ENCODE data around the gene CLOCK. TPM values are rescaled to one million over a fixed set of nuclear protein-coding genes. Genes with fewer than 3 reads are reported as not detected.

The CLOCK gene
- total RNA-seq, 2 experiments from 2014 or later = 10.9 to 12.0 TPM

DNA sequence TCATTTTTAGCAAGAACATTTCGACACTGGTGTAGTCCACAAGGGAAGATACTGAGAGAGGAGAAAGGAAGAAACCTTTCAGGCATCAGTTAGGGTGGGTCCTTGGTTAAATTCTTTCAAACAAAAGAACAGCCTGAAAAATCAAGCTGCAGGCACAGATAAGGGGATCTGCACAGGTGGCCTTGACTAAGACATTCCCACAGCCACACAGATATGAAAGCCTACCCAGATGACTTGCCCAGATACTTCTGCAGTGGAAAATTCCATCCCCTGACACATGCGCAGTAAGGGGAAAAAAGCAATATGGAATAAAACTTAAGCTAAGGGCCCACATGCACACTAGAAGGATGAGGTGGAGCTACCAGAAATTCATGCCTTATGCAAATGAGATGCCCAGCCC lies 159.9 kb downstream of the CLOCK start:
- H3K36me3 Mint-ChIP-seq = no peaks in the 10 kb centered on the region
- DNase-seq = no peak
- H3K4me1 Mint-ChIP-seq (ENCODE audit: low read depth) = peaks cover 7% of the 10 kb centered on the region
- H3K27me3 Mint-ChIP-seq = no peaks in the 10 kb centered on the region
- CTCF ChIA-PET = no interaction called here
- H3K9me3 Mint-ChIP-seq = no peaks in the 10 kb centered on the region
- POLR2A ChIA-PET = interaction anchor here (0.9 kb wide), 1 partner anchor 9 kb away, joined by 4 read pairs; the partner anchor contains the start of gene TMEM165
- H3K4me3 Mint-ChIP-seq = no peak overlapping the region
- H3K27ac Mint-ChIP-seq = no peak overlapping the region
- intact Hi-C loops (cut with micrococcal nuclease) = no loop called here

GRCh38 chr4:55386073-55386472 lies 160.6 kb downstream of the CLOCK start:
- no peaks in the 10 kb centered on the region for H3K9me3 Mint-ChIP-seq
- H3K4me3 Mint-ChIP-seq = no peak overlapping the region
- no peak overlapping the region for H3K27ac Mint-ChIP-seq
- no peak for DNase-seq
- ChIA-PET POLR2A (interaction anchor here (0.9 kb wide), 1 partner anchor 9 kb away, joined by 3 read pairs; no protein-coding TSS in a partner anchor), CTCF (interaction anchor here (0.7 kb wide), 1 partner anchor 9 kb away, joined by 5 read pairs; no protein-coding TSS in a partner anchor)
- no peaks in the 10 kb centered on the region for H3K27me3 Mint-ChIP-seq
- peaks cover 7% of the 10 kb centered on the region for H3K4me1 Mint-ChIP-seq (ENCODE audit: low read depth)
- intact Hi-C loops (cut with micrococcal nuclease) = no loop called here
- H3K36me3 Mint-ChIP-seq = no peaks in the 10 kb centered on the region

- Mint-ChIP-seq H3K36me3 (no peaks in the 10 kb centered on the region), H3K4me3 (no peak overlapping the region), H3K27ac (no peak overlapping the region), H3K4me1 (ENCODE audit: low read depth) (peaks cover 7% of the 10 kb centered on the region), H3K9me3 (no peaks in the 10 kb centered on the region), H3K27me3 (no peaks in the 10 kb centered on the region)
- ChIA-PET POLR2A (no interaction called here), CTCF (interaction anchor here (0.6 to 1.3 kb wide), 2 partner anchors 10 to 40 kb away, joined by 5 to 6 read pairs; partner anchors contain the start of genes SRD5A3 and TMEM165)
- intact Hi-C loops (cut with micrococcal nuclease) = no loop called here
- DNase-seq = peak; percentile 13
Measured at GRCh38 chr4:55385201-55385649, 161.5 kb downstream of the CLOCK start.

DNA sequence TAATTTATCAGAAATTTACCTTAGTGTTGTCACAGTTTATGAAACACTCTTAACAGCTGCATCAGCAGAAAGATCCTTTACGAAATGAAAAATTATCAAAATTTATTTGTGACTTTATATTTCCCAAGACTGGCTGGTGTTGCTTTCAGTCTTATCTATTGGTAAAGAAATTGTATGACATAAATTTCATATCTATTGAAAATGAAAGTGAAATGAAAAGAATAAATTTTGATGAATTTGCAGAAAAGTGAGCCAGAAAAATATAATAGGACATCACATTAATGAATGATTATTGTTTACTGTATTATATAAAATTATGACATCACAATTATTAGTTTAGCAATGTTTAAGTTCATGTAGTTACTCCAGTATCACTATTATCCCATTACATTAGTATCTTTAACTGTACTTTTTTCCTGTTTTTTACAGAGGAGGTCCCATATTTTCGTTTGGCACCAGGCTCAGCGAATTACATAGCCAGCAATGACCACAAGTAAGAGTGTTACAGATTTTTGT lies 164.2 kb downstream of the CLOCK start:
- Mint-ChIP-seq H3K27ac (no peak overlapping the region), H3K4me1 (ENCODE audit: low read depth) (peaks cover 7% of the 10 kb centered on the region), H3K4me3 (no peak overlapping the region), H3K9me3 (no peaks in the 10 kb centered on the region), H3K36me3 (no peaks in the 10 kb centered on the region), H3K27me3 (no peaks in the 10 kb centered on the region)
- intact Hi-C loops (cut with micrococcal nuclease) = no loop called here
- no peak for DNase-seq
- CTCF ChIA-PET = no interaction called here
- POLR2A ChIA-PET = no interaction called here

GRCh38 chr4:55381502-55381901 lies 165.2 kb downstream of the CLOCK start:
- H3K27me3 Mint-ChIP-seq = no peaks in the 10 kb centered on the region
- H3K4me1 Mint-ChIP-seq (ENCODE audit: low read depth) = peaks cover 5% of the 10 kb centered on the region
- H3K9me3 Mint-ChIP-seq = no peaks in the 10 kb centered on the region
- no peak for DNase-seq
- H3K36me3 Mint-ChIP-seq = no peaks in the 10 kb centered on the region
- no peak overlapping the region for H3K4me3 Mint-ChIP-seq
- ChIA-PET CTCF (no interaction called here), POLR2A (no interaction called here)
- no peak overlapping the region for H3K27ac Mint-ChIP-seq
- intact Hi-C loops (cut with micrococcal nuclease) = no loop called here

DNA sequence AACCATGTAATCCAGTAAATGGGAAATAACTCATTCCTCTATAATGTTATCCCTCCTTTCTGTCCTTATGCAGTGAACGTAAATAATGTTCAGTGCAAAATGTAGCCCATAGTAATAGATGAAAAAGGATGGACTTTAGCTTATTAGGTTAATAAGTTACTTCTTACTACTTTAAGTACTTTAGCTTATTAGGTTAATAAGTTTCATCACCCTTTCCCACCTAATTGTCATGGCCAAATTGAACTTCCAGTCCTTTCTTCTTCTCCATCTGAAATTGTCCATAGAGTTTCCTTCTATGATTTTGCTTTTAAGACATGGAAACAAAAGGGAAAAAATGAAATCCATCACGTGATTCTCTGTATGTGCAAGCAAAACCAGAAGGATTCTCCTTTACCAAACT lies 166.1 kb downstream of the CLOCK start:
- no peaks in the 10 kb centered on the region for H3K27me3 Mint-ChIP-seq
- no peak for DNase-seq
- intact Hi-C loops (cut with micrococcal nuclease) = no loop called here
- H3K4me1 Mint-ChIP-seq (ENCODE audit: low read depth) = peaks cover 4% of the 10 kb centered on the region
- ChIA-PET POLR2A (no interaction called here), CTCF (no interaction called here)
- H3K9me3 Mint-ChIP-seq = no peaks in the 10 kb centered on the region
- H3K36me3 Mint-ChIP-seq = no peaks in the 10 kb centered on the region
- H3K4me3 Mint-ChIP-seq = no peak overlapping the region
- H3K27ac Mint-ChIP-seq = no peak overlapping the region

DNA sequence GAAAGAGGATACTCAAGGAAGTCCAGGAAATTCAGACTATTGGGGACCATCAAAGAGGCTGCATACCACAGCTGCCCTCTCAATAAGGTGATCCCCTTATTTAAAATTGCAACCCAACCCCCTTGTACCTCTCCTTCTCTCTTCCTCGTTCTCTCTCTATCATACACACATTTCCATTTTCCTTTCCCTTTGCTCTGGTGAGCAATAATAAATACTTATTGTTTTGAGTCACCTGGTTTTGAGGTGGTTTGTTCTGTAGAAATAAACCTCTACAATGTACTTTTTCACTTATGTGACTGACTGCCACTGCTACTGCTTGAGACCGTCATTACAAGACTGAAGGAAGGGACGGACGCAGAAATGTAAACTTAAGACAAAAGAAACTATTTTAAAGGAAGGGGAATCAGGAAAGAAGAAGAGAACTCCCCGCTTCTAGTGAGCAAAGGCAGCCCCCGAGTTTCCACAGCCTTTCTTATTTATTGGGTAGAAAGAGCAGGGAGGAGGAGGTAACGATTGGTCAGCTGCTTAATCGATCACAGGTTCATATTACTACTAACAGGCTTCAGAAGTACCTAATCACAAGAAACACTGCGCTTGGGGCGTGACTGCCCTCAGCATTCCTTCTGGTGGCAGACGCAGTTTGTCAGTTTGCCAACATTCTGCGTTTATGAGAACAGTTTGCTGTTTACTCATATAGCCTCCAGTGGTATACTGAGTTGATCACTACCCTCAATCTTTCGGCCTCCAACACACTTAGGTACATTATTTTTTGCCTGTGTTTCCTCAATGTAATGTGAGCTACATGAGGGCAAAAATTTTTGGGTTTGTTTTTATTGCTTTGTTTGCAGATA lies 167.9 kb downstream of the CLOCK start:
- POLR2A ChIA-PET = no interaction called here
- H3K36me3 Mint-ChIP-seq = no peaks in the 10 kb centered on the region
- no peaks in the 10 kb centered on the region for H3K9me3 Mint-ChIP-seq
- no peak overlapping the region for H3K4me3 Mint-ChIP-seq
- H3K27me3 Mint-ChIP-seq = no peaks in the 10 kb centered on the region
- no peak for DNase-seq
- CTCF ChIA-PET = no interaction called here
- H3K27ac Mint-ChIP-seq = no peak overlapping the region
- intact Hi-C loops (cut with micrococcal nuclease) = loop anchor here (2.0 kb wide), 1 partner anchor 28 kb away; no protein-coding TSS in a partner anchor
- no peaks in the 10 kb centered on the region for H3K4me1 Mint-ChIP-seq (ENCODE audit: low read depth)

Other genes starting within 250 kb of the CLOCK start
- gene SRD5A3, start 200.7 kb downstream of the CLOCK start, total RNA-seq = 10 to 100 TPM; 19.2 to 19.7 TPM
- 10 to 100 TPM; 50.4 to 56.8 TPM for gene TMEM165, start 151.0 kb downstream of the CLOCK start, total RNA-seq
- not detected for gene PDCL2, start 45.3 kb upstream of the CLOCK start, total RNA-seq
- gene NMU, start 89.4 kb upstream of the CLOCK start, total RNA-seq = under 1 TPM in 1 of 2 experiments, not detected in 1; 0.63 TPM

All from activated CD4-positive, alpha-beta memory T cell treated with anti-CD3 and anti-CD28 coated beads for 36 hours (primary cell).